T-helper 9 cell (primary cell): ENCODE results near the gene FARS2.

Experiments
- DNase-seq: peaks from one replicate; pipeline ENCODE4 v3.0.0-alpha.2; 2020

The FARS2 gene

DNA sequence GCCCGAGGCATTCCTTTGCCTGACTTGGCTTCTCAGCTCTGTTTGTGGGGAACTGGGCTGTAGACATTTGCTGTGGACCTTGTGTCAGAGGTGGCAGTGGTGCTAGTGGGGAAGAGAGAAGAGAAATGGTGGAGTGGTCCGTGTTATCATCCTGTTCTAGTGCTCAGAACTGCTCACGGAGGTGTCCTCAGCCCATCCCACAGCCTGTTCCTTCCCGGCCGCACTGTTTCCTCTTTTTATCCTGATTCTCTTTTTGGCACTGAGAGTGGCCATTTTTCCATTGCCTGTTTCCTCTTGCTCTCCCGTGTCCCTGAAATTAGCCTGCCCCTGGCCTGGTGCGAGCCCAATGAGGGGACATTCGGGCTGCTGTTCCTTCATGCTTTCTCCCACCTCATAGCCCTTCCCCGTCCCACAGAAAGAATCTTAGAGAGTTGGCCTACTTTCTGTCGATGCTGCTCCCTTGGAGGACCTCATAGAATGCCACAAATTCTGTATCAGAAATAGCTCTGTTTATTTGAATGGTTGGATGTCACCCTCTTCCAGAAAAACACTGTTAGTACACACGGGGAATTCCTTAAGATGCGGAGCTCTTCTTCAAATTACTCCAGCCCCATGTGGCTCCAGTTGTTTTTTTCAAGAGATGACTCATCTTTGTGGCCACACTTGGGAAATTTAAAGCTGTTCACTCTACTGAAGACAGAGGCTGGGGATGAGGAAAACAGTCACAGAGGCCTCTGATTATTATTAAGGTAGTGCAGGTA lies 26.1 kb downstream of the FARS2 start:
- no peak for DNase-seq

- no peak for DNase-seq
Observed at GRCh38 chr6:5287966-5288297, 26.6 kb downstream of the FARS2 start.

DNA sequence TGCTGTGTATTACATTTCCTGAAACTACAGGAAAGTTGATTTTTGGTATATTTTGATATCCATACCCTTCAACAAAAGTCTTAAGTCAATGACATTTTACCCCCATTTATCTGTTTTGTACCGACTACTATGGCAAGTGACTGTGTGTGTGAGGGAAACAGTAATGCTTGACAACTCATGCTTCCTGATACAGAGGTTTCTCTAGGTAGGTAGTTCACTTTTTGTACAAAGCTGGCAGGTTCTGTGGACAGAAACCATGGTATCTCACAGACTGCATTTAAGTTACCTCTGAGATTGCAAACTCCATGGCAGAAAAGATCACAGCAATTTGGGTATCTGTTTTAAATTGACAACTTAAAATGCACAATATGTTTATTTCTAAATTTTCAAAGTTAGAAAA lies 28.8 kb downstream of the FARS2 start:
- no peak for DNase-seq

DNA sequence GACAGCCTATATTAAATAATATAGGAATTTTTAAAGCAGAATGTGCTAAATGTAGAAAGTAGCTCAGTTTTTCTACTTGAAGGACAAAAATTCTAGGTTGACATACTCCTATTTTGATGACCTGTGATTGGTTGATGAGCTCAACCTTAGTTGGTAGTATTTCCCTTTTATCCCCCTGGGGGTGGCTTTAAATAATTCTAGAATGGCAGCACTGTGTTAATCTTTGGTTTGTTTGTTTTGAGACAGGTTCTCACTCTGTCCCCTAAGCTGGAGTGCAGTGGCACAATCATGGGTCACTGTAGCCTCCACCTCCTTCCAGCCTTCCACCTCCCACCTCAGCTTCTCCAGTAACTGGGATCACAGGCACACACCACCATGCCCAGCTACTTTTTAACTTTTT lies 29.2 kb downstream of the FARS2 start:
- no peak for DNase-seq

- DNase-seq: no peak
Observed at GRCh38 chr6:5292154-5292553, 30.8 kb downstream of the FARS2 start.

GRCh38 chr6:5293692-5294091 lies 32.4 kb downstream of the FARS2 start:
- DNase-seq: no peak

DNA sequence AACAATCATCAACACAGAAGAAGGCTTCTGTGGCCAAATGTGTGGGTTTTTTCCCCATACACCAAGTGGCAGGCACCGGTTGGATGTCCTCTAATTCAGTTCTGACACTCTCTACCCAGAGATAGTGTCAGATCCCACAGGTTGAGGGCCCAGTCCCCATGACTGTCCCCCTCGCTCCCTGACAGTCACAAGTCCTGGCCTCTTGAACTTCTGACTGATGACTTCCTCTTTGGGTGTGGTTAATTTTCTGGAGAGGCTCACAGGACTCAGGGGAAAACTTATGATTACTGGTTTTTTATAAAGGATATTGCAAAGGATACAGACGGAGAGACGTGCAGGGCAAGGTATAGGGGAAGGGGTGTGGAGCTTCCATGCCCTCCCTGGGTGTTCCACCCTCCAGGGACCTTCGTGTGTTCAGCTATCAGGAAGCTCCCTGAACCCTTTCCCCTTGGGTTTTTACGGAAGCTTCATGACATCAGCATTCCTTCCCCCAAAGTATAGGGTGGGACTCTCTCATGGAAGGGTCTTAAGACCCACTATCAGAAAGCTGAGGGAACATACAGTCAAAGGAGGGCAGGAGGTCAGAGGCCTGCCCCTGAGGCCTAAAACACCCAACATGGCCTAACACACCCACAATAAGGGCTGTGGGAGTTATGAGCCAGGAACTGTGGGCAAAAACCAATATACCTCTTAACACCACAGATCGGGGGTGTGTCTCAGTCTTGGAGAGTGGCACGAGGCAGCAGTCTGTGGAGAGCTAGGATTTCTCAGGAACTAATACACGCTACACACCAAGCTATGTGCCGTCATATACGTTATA lies 33.3 kb downstream of the FARS2 start:
- no peak for DNase-seq

GRCh38 chr6:5295623-5296022 lies 34.3 kb downstream of the FARS2 start:
- DNase-seq: no peak

- DNase-seq: no peak
Observed at GRCh38 chr6:5300206-5300764, 39.0 kb downstream of the FARS2 start.

- DNase-seq: no peak
Observed at GRCh38 chr6:5302220-5302946, 41.1 kb downstream of the FARS2 start.

DNA sequence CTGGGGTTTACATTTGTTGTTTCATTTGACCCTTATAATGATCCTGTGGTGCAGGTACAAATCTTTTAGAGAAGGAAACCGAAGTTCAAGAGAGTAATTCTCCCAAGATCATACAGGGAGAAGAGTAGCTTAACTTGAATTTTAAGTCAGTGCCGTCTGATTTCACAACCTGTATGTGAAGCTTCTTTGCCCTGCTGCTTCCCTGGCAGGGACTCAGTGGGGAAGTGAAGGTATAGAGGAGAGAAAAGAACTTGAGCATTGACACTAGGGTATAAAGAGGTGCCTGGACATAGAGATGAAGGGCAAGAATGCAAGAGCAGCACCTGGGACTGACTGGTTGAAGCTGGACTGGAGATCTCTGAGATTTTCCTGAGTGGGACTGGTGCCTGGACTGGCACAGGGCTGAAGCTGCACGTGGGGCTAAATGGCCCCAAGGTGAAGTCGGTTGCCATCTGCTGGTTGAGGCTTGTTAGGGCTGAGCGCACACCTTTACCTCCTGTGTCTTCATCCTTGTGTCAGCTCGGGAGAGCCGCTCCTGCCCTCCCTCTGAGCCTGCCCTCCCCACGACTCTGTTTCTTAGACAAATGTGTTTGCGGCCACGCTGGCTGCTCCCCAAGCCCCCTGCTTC lies 41.8 kb downstream of the FARS2 start:
- DNase-seq: peak; percentile 35

- no peak for DNase-seq
Observed at GRCh38 chr6:5303682-5304081, 42.4 kb downstream of the FARS2 start.

DNA sequence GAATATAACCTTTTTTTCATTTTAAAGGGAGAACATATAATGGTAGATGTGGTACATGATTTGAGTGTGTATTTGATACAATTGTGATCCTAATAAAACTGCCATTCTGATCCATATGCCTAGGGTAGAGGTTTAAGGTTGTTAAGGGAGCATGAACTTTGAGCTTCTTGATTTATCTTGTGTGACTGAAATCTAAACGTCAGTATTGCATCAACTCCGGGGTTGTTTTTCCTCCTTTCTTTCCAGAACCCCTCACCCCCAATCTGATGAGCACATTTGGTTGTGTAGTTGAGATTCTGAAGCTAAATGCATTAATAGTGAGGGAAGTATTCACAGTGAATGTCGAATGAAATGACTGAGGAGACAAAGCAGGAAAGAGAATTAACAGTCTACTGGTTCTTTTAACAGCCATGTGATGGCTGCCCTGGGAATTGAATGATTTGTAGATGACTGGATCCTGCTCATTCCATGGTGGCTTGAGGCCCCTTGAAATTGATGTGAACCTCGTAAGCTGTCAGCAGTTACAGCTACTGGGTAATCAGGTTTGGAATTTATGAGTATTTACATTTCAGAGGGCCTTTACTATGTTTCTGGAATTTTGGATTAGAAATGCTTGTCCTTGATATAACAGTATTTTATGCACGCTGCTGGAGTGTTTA lies 44.8 kb downstream of the FARS2 start:
- DNase-seq: no peak

DNA sequence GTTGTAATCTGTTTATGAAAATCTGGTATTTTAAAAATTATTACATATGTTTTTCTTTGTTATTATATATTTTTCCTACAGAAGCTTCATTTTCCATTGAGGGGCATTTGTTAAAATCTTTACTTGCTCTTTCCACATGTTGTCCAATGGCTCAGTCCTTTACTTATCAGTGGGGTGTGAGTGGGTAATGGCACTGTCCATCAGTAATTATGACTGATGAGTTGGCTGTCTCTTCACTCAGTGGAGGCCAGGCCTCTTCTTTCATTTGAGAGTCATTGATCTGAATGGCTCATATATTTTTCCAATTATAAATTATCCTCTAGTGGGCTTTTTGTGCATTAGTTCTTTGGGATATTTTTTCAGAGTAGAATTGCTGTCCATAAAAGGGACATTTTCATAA lies 45.7 kb downstream of the FARS2 start:
- no peak for DNase-seq

DNA sequence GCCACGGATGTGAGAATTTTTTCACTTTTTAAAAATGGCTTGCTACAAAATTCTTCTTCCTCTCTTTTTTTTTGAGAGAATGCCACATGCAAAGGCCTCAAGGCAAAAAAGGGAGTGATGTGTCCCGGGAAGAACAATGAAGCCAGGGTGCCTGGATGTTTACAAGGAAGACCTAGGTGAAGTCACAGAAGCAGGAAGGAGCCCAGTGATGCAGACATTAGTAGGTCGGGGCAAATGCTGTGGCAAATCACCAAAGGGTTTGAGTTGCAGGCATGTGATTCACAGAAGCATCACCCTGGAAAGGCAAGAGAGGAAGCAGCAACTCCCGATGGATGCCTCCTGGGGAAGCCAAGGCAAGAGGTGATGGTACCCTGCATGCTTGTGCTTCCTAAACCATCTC lies 46.8 kb downstream of the FARS2 start:
- DNase-seq: no peak

GRCh38 chr6:5314191-5314865 lies 53.0 kb downstream of the FARS2 start:
- no peak for DNase-seq

DNA sequence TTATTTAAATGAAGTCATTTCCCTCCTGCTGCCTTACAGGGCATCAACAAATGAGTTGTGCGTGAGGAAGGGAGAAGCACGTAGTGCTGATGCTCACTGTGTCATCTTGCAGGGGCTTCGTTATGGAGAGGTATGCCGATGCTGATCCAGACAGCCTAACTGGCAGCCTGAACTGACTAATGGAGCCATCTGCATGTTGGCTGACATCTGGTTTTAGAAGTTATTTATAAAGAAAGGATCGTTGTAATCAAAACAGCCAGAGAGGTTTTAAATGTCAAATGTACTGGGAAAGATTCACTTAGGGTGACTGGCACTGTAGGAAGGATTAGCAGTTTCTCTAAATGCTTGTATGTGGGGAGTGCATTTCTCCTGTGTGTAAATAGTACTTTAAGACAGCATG lies 54.6 kb downstream of the FARS2 start:
- no peak for DNase-seq

DNA sequence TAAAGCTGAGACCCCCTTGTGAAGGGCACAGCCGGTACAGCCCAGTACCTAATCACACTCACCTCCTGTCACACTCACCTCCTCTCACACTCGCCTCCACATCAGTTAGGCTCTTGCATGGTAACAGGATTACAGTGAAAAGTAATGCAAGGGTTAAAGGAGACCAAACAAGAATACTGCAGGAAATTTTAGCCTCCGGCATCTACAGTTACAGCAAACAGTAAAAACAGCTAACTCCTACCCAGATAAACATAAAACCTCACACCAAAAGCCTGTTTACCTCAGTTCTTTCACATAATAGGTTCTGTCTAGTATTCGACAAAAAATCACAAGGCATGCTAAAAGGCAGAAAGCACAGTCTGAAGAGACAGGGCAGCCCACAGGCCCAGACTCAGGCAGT lies 55.6 kb downstream of the FARS2 start:
- DNase-seq: no peak

- DNase-seq: no peak
Observed at GRCh38 chr6:5318617-5319272, 57.4 kb downstream of the FARS2 start.

DNA sequence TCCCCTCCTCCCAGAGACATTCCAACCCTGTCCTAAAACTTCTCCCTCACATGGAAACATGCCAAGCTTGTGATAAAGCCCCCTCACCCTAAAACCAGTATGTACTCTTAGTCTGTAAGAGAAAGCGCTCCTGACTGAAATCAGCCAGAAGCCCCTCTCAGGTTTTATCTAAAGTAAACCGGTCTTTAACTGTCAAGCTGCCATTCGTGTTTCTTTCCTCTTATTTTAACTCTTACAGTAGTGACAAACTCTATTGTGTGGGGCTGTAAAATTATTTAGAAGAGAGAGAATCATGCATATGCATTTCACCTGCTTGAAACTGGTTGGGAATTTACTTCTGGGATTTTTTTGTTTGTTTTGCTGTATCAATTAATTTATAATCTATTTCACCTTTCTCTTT lies 62.7 kb downstream of the FARS2 start:
- DNase-seq: no peak

DNA sequence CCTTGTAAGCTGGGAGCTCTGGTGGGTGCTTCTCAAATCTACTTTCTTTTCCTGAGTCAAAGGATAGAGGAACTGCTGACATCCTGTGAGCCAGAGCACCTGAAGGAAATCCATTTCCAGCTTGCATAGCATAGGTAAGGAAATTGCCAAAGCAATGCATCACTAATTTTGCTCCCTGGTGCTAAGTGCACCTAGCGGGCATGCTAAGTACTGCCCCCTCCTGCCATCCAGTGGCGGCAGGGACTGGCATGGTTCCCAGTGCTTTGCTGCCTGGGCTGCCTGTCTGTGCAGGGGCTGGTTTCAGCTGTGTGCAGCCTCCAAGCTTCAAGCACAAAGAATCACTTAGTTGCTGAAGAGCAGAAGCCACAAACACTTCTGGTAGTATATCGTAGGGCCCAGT lies 63.9 kb downstream of the FARS2 start:
- no peak for DNase-seq
